ENCODE data around the gene AASS. TPM values are rescaled to one million over a fixed set of nuclear protein-coding genes. Genes with fewer than 3 reads are reported as not detected.

The AASS gene
- total and polyA plus RNA-seq, 7 donors, result 2.8 to 9.6 (median 4.8) TPM

DNA sequence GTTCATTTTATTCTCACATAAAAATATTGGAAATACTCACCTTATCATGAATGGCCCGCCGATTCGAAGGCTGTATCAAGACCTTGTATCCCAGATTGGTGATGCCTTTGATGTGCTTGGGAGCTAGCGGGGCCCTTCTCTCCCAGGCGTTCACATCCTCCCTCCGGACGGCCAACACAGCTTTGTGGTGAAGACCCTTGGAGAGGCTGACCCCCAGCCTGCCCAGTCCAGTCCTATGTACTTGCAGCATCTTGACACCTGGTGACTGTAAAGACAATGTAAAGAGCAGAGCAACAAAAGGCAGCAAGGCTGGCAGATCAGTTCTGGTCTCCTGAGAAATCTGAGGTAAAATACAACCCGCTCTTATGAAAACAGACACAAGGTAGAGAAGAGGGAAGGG is 10.6 kb downstream of the AASS start:
- Histone ChIP-seq H3K4me3 (no peak overlapping the region), H3K27me3 (ENCODE audit: insufficient read depth in 3 of 3, low read length in 2 of 3) (no peaks in the 10 kb centered on the region), H3K4me1 (peaks cover 19% of the 10 kb centered on the region), H3K36me3 (ENCODE audit: insufficient read depth in 1 of 2, low read depth in 1 of 2) (peaks cover 0 to 2% of the 10 kb centered on the region in 2 donors), H3K27ac (no peak overlapping the region), H3K9me3 (no peaks in the 10 kb centered on the region)
- intact Hi-C loops (cut with DNase I), result no loop called here
- ATAC-seq, result no peak
- TF ChIP-seq CTCF (IDR thresholded peaks at IDR 0.05), result no peak
- DNase-seq, result no peak
- WGBS, 3 donors, result 94 to 96% (median 96%) methylated on average over 8 of the region's 8 CpGs

- TF ChIP-seq CTCF (IDR thresholded peaks at IDR 0.05), result no peak
- H3K36me3 ChIP-seq (ENCODE audit: insufficient read depth in 1 of 2, low read depth in 1 of 2), result peaks cover 0 to 2% of the 10 kb centered on the region in 2 donors
- 64 to 72% (median 67%) methylated on average over 2 of the region's 2 CpGs for WGBS, 3 donors
- ATAC-seq (no peak), DNase-seq (no peak)
- H3K27ac ChIP-seq, result no peak overlapping the region
- no peaks in the 10 kb centered on the region for H3K27me3 ChIP-seq (ENCODE audit: insufficient read depth in 3 of 3, low read length in 2 of 3)
- intact Hi-C loops (cut with DNase I), result no loop called here
- no peaks in the 10 kb centered on the region for H3K9me3 ChIP-seq
- peaks cover 7% of the 10 kb centered on the region for H3K4me1 ChIP-seq
- no peak overlapping the region for H3K4me3 ChIP-seq
Measured at GRCh38 chr7:122132341-122132740, 11.7 kb downstream of the AASS start.

- no peak overlapping the region for H3K27ac ChIP-seq
- H3K9me3 ChIP-seq, result no peaks in the 10 kb centered on the region
- H3K27me3 ChIP-seq (ENCODE audit: insufficient read depth in 3 of 3, low read length in 2 of 3), result no peaks in the 10 kb centered on the region
- H3K36me3 ChIP-seq (ENCODE audit: insufficient read depth in 1 of 2, low read depth in 1 of 2), result peaks cover 0 to 31% of the 10 kb centered on the region in 2 donors
- no peak for TF ChIP-seq CTCF (IDR thresholded peaks at IDR 0.05)
- intact Hi-C loops (cut with DNase I), result no loop called here
- H3K4me1 ChIP-seq, result no peaks in the 10 kb centered on the region
- no peak overlapping the region for H3K4me3 ChIP-seq
- DNase-seq (no peak), ATAC-seq (no peak)
Measured at GRCh38 chr7:122123746-122124145, 20.3 kb downstream of the AASS start.

- Histone ChIP-seq H3K27ac (no peak overlapping the region), H3K36me3 (ENCODE audit: insufficient read depth in 1 of 2, low read depth in 1 of 2) (peaks cover 6 to 64% of the 10 kb centered on the region in 2 donors), H3K4me1 (no peaks in the 10 kb centered on the region), H3K27me3 (ENCODE audit: insufficient read depth in 3 of 3, low read length in 2 of 3) (no peaks in the 10 kb centered on the region), H3K4me3 (no peak overlapping the region), H3K9me3 (no peaks in the 10 kb centered on the region)
- intact Hi-C loops (cut with DNase I), result no loop called here
- ATAC-seq (no peak), DNase-seq (no peak)
- WGBS, 3 donors, result 64 to 78% (median 65%) methylated on average over 1 of the region's 1 CpG
- TF ChIP-seq CTCF (IDR thresholded peaks at IDR 0.05), result no peak
Measured at GRCh38 chr7:122118757-122119156, 25.3 kb downstream of the AASS start.

GRCh38 chr7:122103064-122103463 is 41.0 kb downstream of the AASS start:
- Histone ChIP-seq H3K4me1 (no peaks in the 10 kb centered on the region), H3K9me3 (peaks cover 24% of the 10 kb centered on the region), H3K27me3 (ENCODE audit: insufficient read depth in 3 of 3, low read length in 2 of 3) (no peaks in the 10 kb centered on the region), H3K27ac (no peak overlapping the region), H3K36me3 (ENCODE audit: insufficient read depth in 1 of 2, low read depth in 1 of 2) (peaks cover 0 to 24% of the 10 kb centered on the region in 2 donors), H3K4me3 (no peak overlapping the region)
- intact Hi-C loops (cut with DNase I), result no loop called here
- no peak for DNase-seq
- no peak for ATAC-seq
- no peak for TF ChIP-seq CTCF (IDR thresholded peaks at IDR 0.05)
